ENCODE data around the gene PRKCA.
"Not testable (repeated sequence)": the region's sequence is repeated elsewhere in the genome, so short reads cannot be mapped to it uniquely, and the experiment has no call there.

PRKCA gene

GRCh38 chr17:66583112-66583748 is 280.8 kb downstream of the PRKCA start:
- no peak for DNase-seq

GRCh38 chr17:66584927-66585326 is 282.5 kb downstream of the PRKCA start:
- DNase-seq: no peak

- DNase-seq: no peak
Observed at GRCh38 chr17:66585472-66585871, 283.1 kb downstream of the PRKCA start.

- peak; percentile 45 for DNase-seq
Observed at GRCh38 chr17:66589892-66590291, 287.5 kb downstream of the PRKCA start.

GRCh38 chr17:66593116-66593515 is 290.7 kb downstream of the PRKCA start:
- DNase-seq: peak; percentile 46

- DNase-seq: peak; percentile 28
Observed at GRCh38 chr17:66595893-66596292, 293.5 kb downstream of the PRKCA start.

- no peak for DNase-seq
Observed at GRCh38 chr17:66602659-66603384, 300.4 kb downstream of the PRKCA start.

GRCh38 chr17:66604376-66604775 is 302.0 kb downstream of the PRKCA start:
- no peak for DNase-seq

GRCh38 chr17:66605541-66605940 is 303.1 kb downstream of the PRKCA start:
- DNase-seq: no peak

GRCh38 chr17:66610361-66611133 is 308.1 kb downstream of the PRKCA start:
- no peak for DNase-seq

- DNase-seq: no peak
Observed at GRCh38 chr17:66611397-66611796, 309.0 kb downstream of the PRKCA start.

- DNase-seq: no peak
Observed at GRCh38 chr17:66612993-66613392, 310.6 kb downstream of the PRKCA start.

GRCh38 chr17:66614469-66614868 is 312.1 kb downstream of the PRKCA start:
- DNase-seq: no peak

- DNase-seq: no peak
Observed at GRCh38 chr17:66619206-66619605, 316.8 kb downstream of the PRKCA start.

- DNase-seq: no peak
Observed at GRCh38 chr17:66620528-66620927, 318.1 kb downstream of the PRKCA start.

GRCh38 chr17:66624630-66625029 is 322.2 kb downstream of the PRKCA start:
- not testable (repeated sequence) for DNase-seq

GRCh38 chr17:66625311-66625767 is 322.9 kb downstream of the PRKCA start:
- no peak for DNase-seq

- no peak for DNase-seq
Observed at GRCh38 chr17:66627985-66628384, 325.6 kb downstream of the PRKCA start.

GRCh38 chr17:66629762-66630161 is 327.3 kb downstream of the PRKCA start:
- DNase-seq: no peak

- DNase-seq: no peak
Observed at GRCh38 chr17:66630379-66630778, 328.0 kb downstream of the PRKCA start.

GRCh38 chr17:66630828-66631472 is 328.5 kb downstream of the PRKCA start:
- no peak for DNase-seq

GRCh38 chr17:66632731-66633130 is 330.3 kb downstream of the PRKCA start:
- no peak for DNase-seq

GRCh38 chr17:66633317-66633965 is 331.0 kb downstream of the PRKCA start:
- peak; percentile 60 for DNase-seq
